Activated T-cell treated with anti-CD3 and anti-CD28 coated beads, Interleukin-2, amount 50 U/mL, for 1 hour (primary cell): ENCODE data around the gene ZBTB14.

Experiments used
- DNase-seq: peaks from one replicate; pipeline ENCODE4 v3.0.0-alpha.2; 2020

The ZBTB14 gene

DNA sequence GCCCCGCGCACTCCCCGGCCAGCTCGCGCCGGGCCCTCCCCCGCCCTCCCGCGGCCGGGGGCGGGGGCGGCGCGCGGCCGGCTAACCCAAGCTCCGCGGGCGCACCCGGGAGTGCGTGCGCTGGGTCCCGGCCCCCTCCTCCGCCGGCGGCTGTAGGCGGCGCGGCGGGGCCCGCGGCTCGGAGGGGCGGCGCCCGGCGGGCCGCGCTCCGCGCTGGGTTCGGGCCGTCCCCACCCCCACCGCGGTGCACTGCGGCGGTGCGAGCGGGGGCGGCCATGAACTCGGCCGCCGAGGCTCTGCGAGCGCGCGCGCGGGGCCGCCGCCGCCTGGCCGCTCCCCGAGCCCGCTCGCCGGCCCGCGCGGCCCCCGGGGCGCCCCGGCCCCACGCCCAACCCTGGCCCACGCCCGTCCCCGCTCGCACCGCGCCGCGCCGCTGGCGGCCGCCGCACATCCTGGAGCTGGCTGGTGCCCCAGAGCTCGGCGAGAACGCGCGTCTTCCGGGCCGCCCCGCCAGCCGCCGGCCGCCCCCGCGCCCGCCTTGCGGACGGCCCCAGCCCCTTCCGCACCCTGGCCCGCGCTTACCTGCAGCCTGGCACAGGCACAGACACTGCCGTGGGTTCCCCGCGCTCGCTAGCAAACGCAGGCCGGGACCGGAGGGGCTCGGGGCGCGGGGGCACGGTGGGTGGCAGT lies at the start of gene ZBTB14:
Gene ZBTB14, minus strand, starts transcription at position 496 of the 690 bp plus-strand sequence. CDS start 2,480 bp downstream, outside the sequence.
- DNase-seq: peak; percentile 76

- DNase-seq: no peak
These were observed 43.8 kb upstream of the ZBTB14 start for GRCh38 chr18:5339202-5339834.

DNA sequence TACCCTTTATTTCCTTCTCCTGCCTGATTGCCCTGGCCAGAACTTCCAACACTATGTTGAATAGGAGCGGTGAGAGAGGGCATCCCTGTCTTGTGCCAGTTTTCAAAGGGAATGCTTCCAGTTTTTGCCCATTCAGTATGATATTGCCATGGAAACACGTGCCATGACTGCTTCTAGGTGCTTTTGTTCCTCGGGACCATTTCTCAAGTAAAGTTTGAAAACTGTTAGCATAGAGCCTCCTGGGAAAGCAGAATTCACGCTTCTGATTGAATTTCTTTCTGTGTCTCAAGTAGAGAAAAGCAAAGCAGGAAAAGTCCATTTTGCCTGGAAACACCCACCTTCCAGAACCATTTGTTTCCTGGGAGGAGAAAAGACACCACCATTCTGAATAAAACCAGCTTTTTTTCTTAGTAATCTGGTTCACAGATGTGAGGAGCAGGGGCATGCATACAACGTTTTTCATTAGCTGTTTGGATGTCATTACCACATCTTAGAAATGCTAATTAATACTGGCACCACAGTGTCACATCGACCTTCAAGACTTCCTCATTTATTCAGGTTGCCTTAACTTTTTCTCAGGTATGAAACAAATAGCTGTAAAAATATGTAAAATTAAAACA lies 39.0 kb upstream of the ZBTB14 start:
- no peak for DNase-seq

DNA sequence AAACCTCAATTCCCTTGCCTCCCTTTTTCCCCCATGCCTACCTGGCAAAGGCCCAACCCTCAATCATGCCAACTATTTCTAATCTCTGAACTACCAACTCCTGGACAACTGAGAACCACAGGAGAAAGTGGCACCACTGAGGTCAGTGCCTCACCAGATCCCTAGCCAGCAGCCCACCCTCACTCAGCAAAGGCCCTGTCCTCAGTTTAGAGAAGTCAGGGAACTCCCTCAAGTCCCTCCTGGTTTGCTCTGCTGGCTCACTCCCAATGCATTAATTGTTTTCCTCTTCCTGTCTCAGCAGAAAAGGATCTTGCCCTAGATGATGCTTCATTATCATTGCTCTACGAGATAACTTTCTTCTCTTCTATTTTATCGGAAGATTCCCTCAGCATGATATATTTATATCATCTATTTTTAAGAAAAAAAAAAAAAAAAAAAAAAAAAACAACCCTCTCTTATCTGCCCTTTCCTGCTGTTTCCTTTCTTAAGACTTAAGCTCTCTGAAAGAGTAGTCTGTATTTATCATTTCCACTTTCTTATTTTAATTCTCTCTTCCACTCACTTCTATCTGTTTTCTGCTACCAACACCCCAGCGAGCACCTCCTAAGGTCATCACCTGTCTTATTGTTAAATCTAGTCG lies 22.7 kb upstream of the ZBTB14 start:
- no peak for DNase-seq

GRCh38 chr18:5317186-5317585 lies 21.7 kb upstream of the ZBTB14 start:
- no peak for DNase-seq

GRCh38 chr18:5315838-5316237 lies 20.3 kb upstream of the ZBTB14 start:
- no peak for DNase-seq

DNA sequence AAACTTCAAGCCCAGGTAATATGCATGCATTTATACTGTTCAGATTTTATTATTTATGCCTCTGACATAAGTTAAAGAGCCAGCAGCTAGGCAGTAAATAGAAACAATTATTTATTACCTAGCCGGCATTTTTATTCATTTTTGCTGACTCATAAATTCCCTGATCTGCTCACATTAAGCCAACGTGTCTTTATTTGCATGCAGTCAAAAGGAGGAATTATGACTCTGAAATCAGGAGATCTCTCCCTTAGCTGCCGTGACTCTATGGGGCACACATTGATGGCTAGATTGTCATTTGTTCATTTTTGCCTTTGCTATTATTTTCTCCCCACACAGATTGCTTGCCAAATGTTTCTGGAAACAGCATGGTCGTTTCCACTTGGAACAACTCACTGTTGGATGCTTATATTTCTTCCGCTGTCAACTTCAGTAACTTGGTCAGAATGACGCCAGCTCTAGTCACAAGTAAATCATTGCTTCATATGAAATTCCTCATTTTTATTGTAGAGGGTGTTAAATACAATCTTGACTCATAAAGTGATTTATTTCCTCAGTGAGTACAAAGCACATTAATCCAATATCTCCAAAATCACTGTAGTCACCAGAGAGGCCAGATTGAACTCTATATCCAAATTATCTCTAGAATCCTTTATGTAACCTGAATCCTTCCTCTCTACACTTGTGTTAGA lies 15.9 kb upstream of the ZBTB14 start:
- DNase-seq: no peak

- no peak for DNase-seq
These were observed 14.5 kb upstream of the ZBTB14 start for GRCh38 chr18:5309888-5310470.

DNA sequence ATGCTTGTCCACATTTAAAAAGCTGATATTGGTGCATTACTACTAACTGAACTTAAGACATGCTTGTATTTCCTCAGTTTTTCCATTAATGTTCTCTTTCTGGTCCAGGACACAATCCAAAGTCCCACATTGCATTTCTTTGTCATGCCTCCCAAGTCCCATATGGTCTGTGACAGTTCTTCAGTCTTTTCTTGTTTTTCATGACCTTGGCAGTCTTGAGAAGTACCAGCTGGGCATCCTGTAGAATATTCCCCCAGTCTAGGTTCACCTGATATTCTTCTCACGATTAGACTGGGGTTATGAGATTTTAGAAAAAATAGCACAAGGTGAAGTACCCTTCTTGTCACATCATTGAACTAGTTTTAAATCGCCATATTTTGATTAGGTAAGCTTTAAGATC lies 10.3 kb upstream of the ZBTB14 start:
- no peak for DNase-seq

DNA sequence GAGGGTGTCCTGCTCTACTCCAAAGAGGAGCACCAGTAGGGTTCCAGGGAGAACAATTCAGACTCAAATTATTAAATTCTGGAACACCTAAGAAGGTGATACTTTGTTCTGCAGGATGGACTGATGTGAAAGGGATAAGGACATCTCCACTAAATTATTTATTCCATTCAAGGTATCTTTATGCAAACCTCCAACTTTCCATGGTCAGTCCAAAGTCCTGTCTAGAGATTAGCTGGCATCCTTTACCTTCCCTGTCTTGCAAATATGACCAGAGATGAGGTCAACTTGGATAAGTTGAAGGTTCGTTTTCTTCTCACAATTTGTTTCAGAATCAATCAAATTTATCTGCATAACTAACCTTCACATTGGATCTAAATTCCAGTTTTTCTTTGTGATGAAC lies 8.7 kb upstream of the ZBTB14 start:
- no peak for DNase-seq

DNA sequence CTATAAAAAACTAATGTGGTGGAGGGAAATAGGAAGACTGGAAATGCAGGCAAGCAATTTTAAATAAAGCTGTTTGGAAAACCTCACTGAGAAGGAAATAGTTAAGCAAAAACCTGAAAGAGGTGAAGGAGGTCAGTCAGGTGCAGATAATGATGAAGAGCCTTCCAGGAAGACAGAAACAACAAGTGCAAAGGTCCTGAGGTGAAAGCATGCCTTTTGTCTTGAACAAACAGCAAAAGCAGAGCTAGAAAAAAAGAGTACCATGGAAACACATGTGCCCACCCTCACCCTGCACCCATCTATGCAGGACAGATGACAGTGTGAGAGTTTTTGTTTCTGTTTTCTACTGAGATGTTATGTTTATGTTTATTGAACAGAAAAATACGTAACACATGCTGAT lies 8.1 kb upstream of the ZBTB14 start:
- DNase-seq: no peak

DNA sequence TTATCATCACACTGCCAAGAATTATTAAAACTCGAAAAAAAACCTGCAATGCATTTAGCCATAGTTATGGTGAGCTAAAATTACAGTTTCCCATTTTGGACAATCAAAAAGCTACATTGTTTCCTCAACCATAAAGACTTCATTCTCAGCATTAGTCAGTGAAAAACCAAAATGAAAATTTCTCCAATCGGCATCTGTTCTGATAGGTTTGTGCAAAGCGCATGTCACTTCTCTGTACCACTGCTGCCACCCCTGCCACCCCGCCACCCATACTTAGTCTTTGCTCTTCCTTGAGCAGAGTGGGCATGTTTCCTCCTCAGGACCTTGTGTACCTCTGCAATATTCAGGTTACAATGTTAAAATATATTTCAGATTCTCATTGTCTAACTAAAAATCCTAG lies 7.1 kb upstream of the ZBTB14 start:
- no peak for DNase-seq

DNA sequence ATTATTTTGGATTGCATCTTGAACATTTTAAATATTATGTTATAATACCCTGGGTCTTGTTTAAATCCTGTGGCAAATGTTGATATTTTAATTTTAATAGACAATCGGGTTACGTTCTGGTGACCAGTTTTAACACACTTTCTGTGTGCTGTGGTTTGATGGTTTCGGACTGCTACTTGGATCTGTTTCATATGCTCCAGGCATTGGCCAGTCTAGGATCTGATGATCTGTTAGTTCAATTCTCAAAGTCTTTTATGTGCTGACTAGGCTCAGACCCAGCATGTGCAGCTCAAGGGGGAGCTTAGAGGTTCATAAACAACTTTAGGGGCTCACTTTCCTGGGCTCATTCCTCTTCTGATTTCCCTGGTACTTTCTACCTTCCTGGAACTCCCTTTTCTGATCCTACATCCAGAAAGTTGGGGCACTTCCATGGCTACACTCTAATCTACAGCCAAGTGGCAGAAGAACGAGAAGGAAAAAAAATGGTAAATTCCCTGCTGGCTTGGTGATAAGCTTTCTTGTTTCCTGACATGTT lies 5.0 kb upstream of the ZBTB14 start:
- DNase-seq: no peak

- no peak for DNase-seq
These were observed 2.8 kb upstream of the ZBTB14 start for GRCh38 chr18:5298156-5298852.

- DNase-seq: no peak
These were observed 2.1 kb upstream of the ZBTB14 start for GRCh38 chr18:5297597-5297996.

GRCh38 chr18:5296706-5297320 lies 1.3 kb upstream of the ZBTB14 start:
- DNase-seq: no peak

DNA sequence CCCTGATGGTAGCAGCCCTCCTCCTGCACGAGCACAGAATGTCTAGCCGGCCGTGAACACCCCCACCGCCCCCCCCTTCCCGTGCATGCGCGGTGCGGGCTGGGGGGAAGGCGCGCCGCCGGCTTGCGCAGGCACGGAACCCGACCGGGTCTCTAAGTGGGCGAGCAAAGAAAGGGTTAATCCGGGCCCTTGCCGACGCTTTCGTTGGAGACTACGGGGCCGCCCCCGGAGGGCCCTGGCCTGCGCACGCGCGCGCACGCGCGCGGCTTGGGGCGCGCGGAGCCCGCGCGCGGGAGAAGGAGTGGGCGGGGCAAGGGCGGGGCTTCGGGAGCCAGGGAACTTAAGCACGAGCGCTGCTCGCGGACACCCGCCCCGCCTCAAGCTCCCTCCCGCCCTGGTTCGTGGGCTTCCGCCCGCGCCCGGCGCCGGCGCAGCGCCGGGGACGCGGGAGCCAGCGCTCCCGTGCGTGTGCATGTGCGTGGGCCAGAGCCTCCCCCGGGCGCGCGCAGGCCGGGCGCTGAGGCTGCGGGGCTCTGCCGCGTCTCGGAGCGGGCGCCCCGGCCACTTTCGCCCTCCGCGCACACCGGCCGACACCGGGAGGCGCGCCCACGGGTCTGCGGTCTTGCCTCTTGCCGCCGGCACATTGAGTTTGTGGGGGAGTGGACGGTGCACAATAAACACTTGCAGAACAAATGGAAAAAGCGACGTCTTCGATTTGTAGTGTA lies 617 bp upstream of the ZBTB14 start:
- peak; percentile 99 for DNase-seq

GRCh38 chr18:5294457-5295230 lies 882 bp downstream of the ZBTB14 start:
- DNase-seq: peak; percentile 74

- DNase-seq: no peak
These were observed 1.4 kb downstream of the ZBTB14 start for GRCh38 chr18:5294113-5294456.

- DNase-seq: no peak
These were observed 7.0 kb downstream of the ZBTB14 start for GRCh38 chr18:5288517-5288935.
